Skeletal muscle tissue (tissue), 4 donors: Measurements from ENCODE around the gene ITIH4. TPM values are rescaled to one million over a fixed set of nuclear protein-coding genes. Genes with fewer than 3 reads are reported as not detected.

ENCODE experiments used
- H3K27ac ChIP-seq: one replicate; pipeline ENCODE4 v1.7.0; 2013; ENCODE audit warnings: mild to moderate bottlenecking, low read depth, low read length, inconsistent platforms
- H3K27me3 ChIP-seq, 3 donors: one replicate each; pipeline ENCODE4 v1.7.0; 2013; ENCODE audit warnings: low read length in 3 of 3; ENCODE audit not compliant: control insufficient read depth in 3 of 3, insufficient read depth in 3 of 3
- H3K36me3 ChIP-seq, 3 donors: one replicate each; pipeline ENCODE4 v1.7.0; 2013; ENCODE audit warnings: low read length in 3 of 3; ENCODE audit not compliant: control insufficient read depth in 3 of 3, insufficient read depth in 3 of 3
- H3K4me1 ChIP-seq, 3 donors: one replicate each; pipeline ENCODE4 v1.7.0; 2013; ENCODE audit warnings: low read length in 3 of 3, mild to moderate bottlenecking in 3 of 3; ENCODE audit not compliant: control insufficient read depth in 3 of 3, insufficient read depth in 3 of 3
- H3K4me3 ChIP-seq, 3 donors: one replicate each; pipeline ENCODE4 v1.7.0; 2013; ENCODE audit warnings: low read length in 3 of 3
- H3K9ac ChIP-seq, 3 donors: one replicate each; pipeline ENCODE4 v1.7.0; 2013; ENCODE audit warnings: low read length in 3 of 3, mild to moderate bottlenecking in 3 of 3, moderate library complexity in 2 of 3, low read depth in 1 of 3
- H3K9me3 ChIP-seq, 3 donors: one replicate each; pipeline ENCODE4 v1.7.0; 2013; ENCODE audit warnings: low read length in 3 of 3; ENCODE audit not compliant: control insufficient read depth in 3 of 3
- total RNA-seq: library from RNA; depleted of rRNA; stranded (reverse); fragments of >200 nt; gene quantifications from one replicate; pipeline ENCODE4 v1.2.3, GENCODE V29; 2014
- donor health status: Osteomylitis.

Gene ITIH4
- total RNA-seq, 1 donor from 2014 or later, result 4.2 TPM

GRCh38 chr3:52871761-52872160 lies 41.3 kb upstream of the ITIH4 start:
- Histone ChIP-seq H3K9me3 (no peaks in the 10 kb centered on the region), H3K36me3 (peaks cover 0 to 3% (median 2%) of the 10 kb centered on the region in 3 donors), H3K4me1 (peaks cover 0 to 11% (median 9%) of the 10 kb centered on the region in 3 donors), H3K27me3 (no peaks in the 10 kb centered on the region), H3K27ac (no peak overlapping the region), H3K9ac (no peak overlapping the region), H3K4me3 (no peak overlapping the region)

GRCh38 chr3:52870471-52870870 lies 40.0 kb upstream of the ITIH4 start:
- no peaks in the 10 kb centered on the region for H3K9me3 ChIP-seq
- H3K9ac ChIP-seq, result no peak overlapping the region
- no peaks in the 10 kb centered on the region for H3K27me3 ChIP-seq

DNA sequence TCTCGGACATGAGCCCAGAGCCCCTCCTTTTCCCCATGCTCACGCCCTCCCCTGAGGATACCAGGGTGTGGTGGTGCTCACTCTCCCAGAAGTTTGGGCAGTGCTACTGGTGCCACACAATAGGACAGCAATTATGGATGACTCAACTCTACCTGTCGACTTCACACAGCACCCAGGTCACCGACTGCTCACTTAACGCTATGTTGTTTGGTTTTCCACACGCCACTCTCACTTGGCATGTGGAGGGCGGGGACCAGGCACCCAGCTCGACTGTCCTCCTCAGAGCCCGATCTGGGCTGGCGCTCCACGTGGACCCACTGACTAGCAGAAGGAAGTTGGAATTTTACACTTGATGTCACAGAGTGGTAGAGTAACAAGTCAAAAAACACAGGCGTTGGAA lies 36.0 kb upstream of the ITIH4 start:
- Histone ChIP-seq H3K9ac (no peak overlapping the region), H3K36me3 (peaks cover 2% of the 10 kb centered on the region in 3 donors), H3K4me3 (no peak overlapping the region), H3K27ac (no peak overlapping the region), H3K9me3 (no peaks in the 10 kb centered on the region), H3K27me3 (no peaks in the 10 kb centered on the region), H3K4me1 (peaks cover 0 to 6% (median 0%) of the 10 kb centered on the region in 3 donors)

More at GRCh38 chr3:52870471-52870870, 40.0 kb upstream of the ITIH4 start:
- H3K4me3 ChIP-seq, result no peak overlapping the region
- H3K36me3 ChIP-seq, result peaks cover 0 to 3% (median 2%) of the 10 kb centered on the region in 3 donors
- H3K27ac ChIP-seq, result no peak overlapping the region
- H3K4me1 ChIP-seq, result peaks cover 0 to 7% (median 6%) of the 10 kb centered on the region in 3 donors

DNA sequence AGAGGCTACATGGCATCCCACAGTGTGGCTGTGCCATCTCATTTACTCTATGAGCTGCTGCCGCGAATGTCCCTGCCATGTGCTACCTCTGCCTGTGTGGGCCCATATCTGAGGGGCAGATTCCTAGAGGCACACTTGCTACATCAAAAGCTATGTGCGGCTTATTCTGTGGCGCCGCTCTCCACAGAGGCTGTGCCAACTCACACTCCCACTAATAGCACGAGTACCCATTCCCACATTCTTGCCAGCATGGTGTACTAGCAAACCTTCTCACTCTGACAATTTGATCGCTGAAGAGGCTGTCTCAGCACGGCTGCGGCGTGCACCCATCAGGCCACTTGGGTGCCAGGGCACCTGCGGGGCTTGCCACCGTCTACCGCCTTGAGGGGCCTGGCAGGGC lies 35.5 kb upstream of the ITIH4 start:
- no peaks in the 10 kb centered on the region for H3K9me3 ChIP-seq
- no peaks in the 10 kb centered on the region for H3K27me3 ChIP-seq
- H3K4me1 ChIP-seq, result peaks cover 0 to 6% (median 0%) of the 10 kb centered on the region in 3 donors
- H3K27ac ChIP-seq, result no peak overlapping the region
- H3K4me3 ChIP-seq, result no peak overlapping the region
- H3K36me3 ChIP-seq, result peaks cover 2% of the 10 kb centered on the region in 3 donors
- no peak overlapping the region for H3K9ac ChIP-seq

DNA sequence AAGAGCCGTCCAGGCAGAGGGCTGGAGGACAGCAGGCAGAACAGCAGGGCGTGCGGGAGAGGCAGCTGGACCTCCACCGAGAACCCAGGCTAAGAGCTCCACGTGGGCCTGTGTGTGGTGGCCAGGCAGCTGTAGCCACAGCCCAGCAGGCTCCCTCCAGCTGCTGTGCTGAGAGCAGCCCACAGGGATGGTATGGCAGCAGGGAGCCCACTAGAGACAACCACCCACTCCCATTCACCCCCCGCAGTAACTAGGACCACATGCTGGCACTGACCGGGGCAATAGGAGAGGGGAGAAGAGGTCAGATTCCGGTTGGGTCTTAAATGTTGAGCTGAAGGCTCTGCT lies 29.9 kb upstream of the ITIH4 start:
- Histone ChIP-seq H3K27ac (no peak overlapping the region), H3K4me3 (no peak overlapping the region), H3K9ac (no peak overlapping the region), H3K36me3 (peaks cover 2 to 9% (median 8%) of the 10 kb centered on the region in 3 donors), H3K27me3 (no peaks in the 10 kb centered on the region), H3K4me1 (no peaks in the 10 kb centered on the region), H3K9me3 (no peaks in the 10 kb centered on the region)

DNA sequence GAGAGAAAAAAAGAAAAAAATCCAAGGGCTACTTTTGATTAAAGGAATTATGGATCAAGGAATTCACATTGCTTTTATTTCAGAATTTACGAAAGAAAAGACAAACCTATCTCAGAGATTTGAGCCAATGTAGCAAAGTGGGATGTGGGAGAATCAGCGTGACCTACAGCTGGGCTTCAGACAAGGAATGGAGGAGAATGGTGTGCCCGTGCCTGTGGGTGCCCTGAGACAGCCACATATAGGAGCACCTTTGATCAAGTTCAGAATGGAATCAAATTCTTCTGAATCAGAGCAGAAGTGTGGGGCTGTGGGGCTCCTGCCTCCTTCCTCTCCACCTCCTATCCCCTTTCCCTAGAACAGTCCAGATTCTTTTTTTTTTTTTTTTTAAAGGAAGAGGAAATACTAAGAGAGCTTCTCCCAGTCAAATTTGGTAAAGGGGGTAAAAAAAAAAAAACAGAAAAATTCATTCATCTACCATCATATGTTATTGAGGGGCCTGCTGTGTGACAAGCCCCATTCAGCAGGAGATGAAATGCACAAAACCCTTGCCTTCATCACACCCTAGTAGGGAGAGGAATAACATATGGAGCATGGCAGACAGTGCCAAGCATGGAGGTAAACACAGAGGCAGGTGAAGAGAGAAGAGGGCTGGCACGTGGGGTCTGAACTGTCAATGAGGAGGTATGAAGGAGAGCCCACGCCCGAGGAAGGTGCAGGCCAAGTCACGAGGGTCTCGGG lies 29.4 kb upstream of the ITIH4 start:
- Histone ChIP-seq H3K9me3 (no peaks in the 10 kb centered on the region), H3K27ac (no peak overlapping the region), H3K9ac (no peak overlapping the region)

DNA sequence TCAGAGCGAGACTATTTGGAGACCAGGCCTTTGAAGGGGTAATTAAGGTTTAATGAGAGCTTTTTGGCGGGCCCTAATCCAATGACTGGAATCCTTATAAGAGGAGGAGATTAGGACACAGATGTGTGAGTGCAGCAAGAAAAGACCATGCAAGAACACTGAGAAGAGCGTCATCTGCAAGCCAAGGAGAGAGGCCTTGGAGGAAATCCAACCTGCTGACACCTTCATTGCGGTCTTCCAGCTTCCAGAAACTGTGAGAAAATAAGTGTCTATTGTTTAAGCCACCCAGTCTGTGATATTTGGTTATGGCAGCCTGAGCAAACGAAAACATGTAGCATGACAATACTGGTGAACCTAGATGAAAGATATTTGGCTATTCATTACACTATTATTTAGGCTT lies 27.4 kb upstream of the ITIH4 start:
- Histone ChIP-seq H3K27me3 (no peaks in the 10 kb centered on the region), H3K27ac (no peak overlapping the region), H3K4me1 (no peaks in the 10 kb centered on the region), H3K36me3 (peaks cover 8 to 17% (median 9%) of the 10 kb centered on the region in 3 donors), H3K9ac (no peak overlapping the region), H3K9me3 (no peaks in the 10 kb centered on the region), H3K4me3 (no peak overlapping the region)

More for the DNA sequence above, 29.4 kb upstream of the ITIH4 start:
- no peak overlapping the region for H3K4me3 ChIP-seq
- no peaks in the 10 kb centered on the region for H3K4me1 ChIP-seq
- H3K27me3 ChIP-seq, result no peaks in the 10 kb centered on the region
- peaks cover 2 to 9% (median 8%) of the 10 kb centered on the region in 3 donors for H3K36me3 ChIP-seq

- Histone ChIP-seq H3K9ac (no peak overlapping the region), H3K27me3 (no peaks in the 10 kb centered on the region), H3K9me3 (no peaks in the 10 kb centered on the region), H3K4me3 (no peak overlapping the region), H3K27ac (no peak overlapping the region), H3K4me1 (no peaks in the 10 kb centered on the region), H3K36me3 (peaks cover 11 to 23% (median 13%) of the 10 kb centered on the region in 3 donors)
These were observed 26.7 kb upstream of the ITIH4 start for GRCh38 chr3:52857133-52857532.

- Histone ChIP-seq H3K9ac (no peak overlapping the region), H3K4me3 (no peak overlapping the region), H3K36me3 (peaks cover 15 to 28% (median 16%) of the 10 kb centered on the region in 3 donors), H3K9me3 (no peaks in the 10 kb centered on the region), H3K27ac (no peak overlapping the region), H3K27me3 (no peaks in the 10 kb centered on the region), H3K4me1 (no peaks in the 10 kb centered on the region)
These were observed 26.2 kb upstream of the ITIH4 start for GRCh38 chr3:52856666-52857065.

DNA sequence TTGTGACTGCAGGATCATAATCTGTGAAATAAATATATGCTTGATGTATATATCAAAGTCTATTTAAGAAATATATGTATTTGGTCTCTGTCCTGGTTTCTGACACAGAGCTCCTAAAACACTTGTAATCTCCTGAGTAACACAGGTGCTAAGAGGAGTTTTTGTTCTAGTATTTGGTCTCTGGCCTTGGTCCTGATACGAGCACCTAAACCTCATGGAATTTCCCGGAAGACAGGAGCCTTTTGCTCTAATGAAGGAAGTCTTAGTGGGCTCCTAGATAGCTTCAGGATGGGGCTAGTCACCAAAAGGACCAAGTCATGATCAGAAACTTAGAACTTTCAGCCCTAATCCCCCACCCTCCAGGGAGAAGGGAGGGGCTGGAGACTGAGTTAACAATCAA lies 23.5 kb upstream of the ITIH4 start:
- Histone ChIP-seq H3K36me3 (peaks cover 26 to 38% (median 31%) of the 10 kb centered on the region in 3 donors), H3K4me1 (peaks cover 6 to 17% (median 15%) of the 10 kb centered on the region in 3 donors), H3K27me3 (no peaks in the 10 kb centered on the region), H3K27ac (no peak overlapping the region), H3K4me3 (no peak overlapping the region), H3K9me3 (no peaks in the 10 kb centered on the region), H3K9ac (no peak overlapping the region)
